Measurements from ENCODE around the gene COX20.

DNA sequence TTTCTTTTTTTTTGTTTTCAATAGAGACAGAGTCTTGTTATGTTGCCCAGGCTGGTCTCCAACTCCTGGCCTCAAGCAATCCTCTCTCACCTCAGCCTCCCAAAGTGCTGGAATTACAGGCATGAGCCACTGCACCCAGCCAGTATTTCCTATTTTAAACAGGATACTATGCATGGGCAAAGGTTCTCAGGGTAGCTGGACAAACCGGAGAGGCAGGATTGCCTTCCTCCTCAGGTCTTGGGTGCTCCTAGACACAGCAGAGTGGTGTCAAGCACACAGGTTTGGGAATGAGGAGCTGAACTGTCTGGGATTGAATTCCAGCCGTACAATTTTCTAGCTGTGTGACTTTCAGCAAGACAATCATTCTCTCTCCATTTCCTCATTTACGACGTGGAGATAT lies 51.8 kb downstream of the COX20 start:
- no peak for TF ChIP-seq POLR2AphosphoS5 (IDR thresholded peaks at IDR 0.05)
- TF ChIP-seq, protein P1, sequence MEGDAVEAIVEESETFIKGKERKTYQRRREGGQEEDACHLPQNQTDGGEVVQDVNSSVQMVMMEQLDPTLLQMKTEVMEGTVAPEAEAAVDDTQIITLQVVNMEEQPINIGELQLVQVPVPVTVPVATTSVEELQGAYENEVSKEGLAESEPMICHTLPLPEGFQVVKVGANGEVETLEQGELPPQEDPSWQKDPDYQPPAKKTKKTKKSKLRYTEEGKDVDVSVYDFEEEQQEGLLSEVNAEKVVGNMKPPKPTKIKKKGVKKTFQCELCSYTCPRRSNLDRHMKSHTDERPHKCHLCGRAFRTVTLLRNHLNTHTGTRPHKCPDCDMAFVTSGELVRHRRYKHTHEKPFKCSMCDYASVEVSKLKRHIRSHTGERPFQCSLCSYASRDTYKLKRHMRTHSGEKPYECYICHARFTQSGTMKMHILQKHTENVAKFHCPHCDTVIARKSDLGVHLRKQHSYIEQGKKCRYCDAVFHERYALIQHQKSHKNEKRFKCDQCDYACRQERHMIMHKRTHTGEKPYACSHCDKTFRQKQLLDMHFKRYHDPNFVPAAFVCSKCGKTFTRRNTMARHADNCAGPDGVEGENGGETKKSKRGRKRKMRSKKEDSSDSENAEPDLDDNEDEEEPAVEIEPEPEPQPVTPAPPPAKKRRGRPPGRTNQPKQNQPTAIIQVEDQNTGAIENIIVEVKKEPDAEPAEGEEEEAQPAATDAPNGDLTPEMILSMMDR (IDR thresholded peaks at IDR 0.05): no peak
- no peak for TF ChIP-seq EP300 (IDR thresholded peaks at IDR 0.05)
- TF ChIP-seq POLR2A (IDR thresholded peaks at IDR 0.05; ENCODE audit: low read depth): no peak
